ENCODE measurements around the gene PITPNC1. TPM values are rescaled to one million over a fixed set of nuclear protein-coding genes. Genes with fewer than 3 reads are reported as not detected.
A peak's percentile ranks its signal among the peaks of the same experiment; 100 is the strongest.
"Not testable (repeated sequence)": the region's sequence is repeated elsewhere in the genome, so short reads cannot be mapped to it uniquely, and the experiment has no call there.

PITPNC1 gene
- total RNA-seq, 2 experiments from 2014 or later, result 44.9 to 67.6 TPM

- Mint-ChIP-seq H3K36me3 (peaks cover 3% of the 10 kb centered on the region), H3K9me3 (ENCODE audit: low read depth) (no peaks in the 10 kb centered on the region), H3K4me1 (peaks cover 10% of the 10 kb centered on the region), H3K27me3 (peaks cover 2% of the 10 kb centered on the region), H3K27ac (no peak overlapping the region), H3K4me3 (no peak overlapping the region)
- CTCF ChIA-PET, result no interaction called here
- no peak for ATAC-seq
- no peak for DNase-seq
Measured at GRCh38 chr17:67713169-67713568, 336.1 kb downstream of the PITPNC1 start.

GRCh38 chr17:67716405-67716798 is 339.3 kb downstream of the PITPNC1 start:
- CTCF ChIA-PET, result interaction anchor here (1.2 to 4.5 kb wide), 3 partner anchors 8 to 342 kb away, joined by 4 to 31 read pairs (median 10); no protein-coding TSS in a partner anchor
- ATAC-seq, result no peak
- peaks cover 13% of the 10 kb centered on the region for H3K36me3 Mint-ChIP-seq
- H3K27ac Mint-ChIP-seq, result peak overlapping the region; percentile 95
- peaks cover 29% of the 10 kb centered on the region for H3K4me1 Mint-ChIP-seq
- H3K9me3 Mint-ChIP-seq (ENCODE audit: low read depth), result no peaks in the 10 kb centered on the region
- H3K27me3 Mint-ChIP-seq, result no peaks in the 10 kb centered on the region
- H3K4me3 Mint-ChIP-seq, result peak overlapping the region; percentile 94
- no peak for DNase-seq

- peak; percentile 2 for ATAC-seq
- Mint-ChIP-seq H3K27ac (peak overlapping the region; percentile 95), H3K36me3 (peaks cover 21% of the 10 kb centered on the region), H3K27me3 (no peaks in the 10 kb centered on the region), H3K4me3 (peak overlapping the region; percentile 94), H3K4me1 (peaks cover 32% of the 10 kb centered on the region), H3K9me3 (ENCODE audit: low read depth) (no peaks in the 10 kb centered on the region)
- DNase-seq, result no peak
- CTCF ChIA-PET, result interaction anchor here (0.6 to 4.5 kb wide), 11 partner anchors 9 to 349 kb away, joined by 3 to 31 read pairs (median 4); partner anchors contain the start of gene BPTF
Measured at GRCh38 chr17:67717192-67717623, 340.1 kb downstream of the PITPNC1 start.

GRCh38 chr17:67717624-67718324 is 340.7 kb downstream of the PITPNC1 start, which contains the start of gene NOL11:
Gene NOL11, plus strand, starts transcription at chr17:67717936. Its CDS starts 12 bp downstream, at chr17:67717948.
- ATAC-seq, result peak; percentile 98
- peak; percentile 100 for DNase-seq
- H3K36me3 Mint-ChIP-seq, result peaks cover 22% of the 10 kb centered on the region
- CTCF ChIA-PET, result interaction anchor here (0.6 to 4.5 kb wide), 13 partner anchors 9 to 349 kb away, joined by 3 to 31 read pairs (median 4); partner anchors contain the start of gene BPTF
- H3K27me3 Mint-ChIP-seq, result no peaks in the 10 kb centered on the region
- peak within 1 kb of the TSS; percentile 95 for H3K27ac Mint-ChIP-seq
- H3K9me3 Mint-ChIP-seq (ENCODE audit: low read depth), result no peaks in the 10 kb centered on the region
- H3K4me1 Mint-ChIP-seq, result peaks cover 32% of the 10 kb centered on the region
- H3K4me3 Mint-ChIP-seq, result peak within 1 kb of the TSS; percentile 94

GRCh38 chr17:67718325-67718941 is 341.4 kb downstream of the PITPNC1 start:
- CTCF ChIA-PET, result interaction anchor here (0.8 to 4.5 kb wide), 10 partner anchors 9 to 350 kb away, joined by 3 to 31 read pairs (median 5); partner anchors contain the start of gene BPTF
- peaks cover 32% of the 10 kb centered on the region for H3K4me1 Mint-ChIP-seq
- H3K27me3 Mint-ChIP-seq, result no peaks in the 10 kb centered on the region
- peaks cover 22% of the 10 kb centered on the region for H3K36me3 Mint-ChIP-seq
- peak; percentile 2 for ATAC-seq
- DNase-seq, result no peak
- peak overlapping the region; percentile 94 for H3K4me3 Mint-ChIP-seq
- H3K27ac Mint-ChIP-seq, result peak overlapping the region; percentile 95
- no peaks in the 10 kb centered on the region for H3K9me3 Mint-ChIP-seq (ENCODE audit: low read depth)

GRCh38 chr17:67725373-67725791 is 348.3 kb downstream of the PITPNC1 start:
- ATAC-seq (no peak), DNase-seq (no peak)
- Mint-ChIP-seq H3K9me3 (ENCODE audit: low read depth) (no peaks in the 10 kb centered on the region), H3K36me3 (peaks cover 59% of the 10 kb centered on the region), H3K27ac (peak overlapping the region; percentile 40), H3K4me1 (peaks cover 17% of the 10 kb centered on the region), H3K4me3 (no peak overlapping the region), H3K27me3 (no peaks in the 10 kb centered on the region)
- CTCF ChIA-PET, result no interaction called here

GRCh38 chr17:67725807-67726206 is 348.7 kb downstream of the PITPNC1 start:
- no peaks in the 10 kb centered on the region for H3K9me3 Mint-ChIP-seq (ENCODE audit: low read depth)
- CTCF ChIA-PET, result no interaction called here
- H3K36me3 Mint-ChIP-seq, result peaks cover 61% of the 10 kb centered on the region
- no peak overlapping the region for H3K4me3 Mint-ChIP-seq
- ATAC-seq (no peak), DNase-seq (no peak)
- no peak overlapping the region for H3K27ac Mint-ChIP-seq
- peaks cover 14% of the 10 kb centered on the region for H3K4me1 Mint-ChIP-seq
- no peaks in the 10 kb centered on the region for H3K27me3 Mint-ChIP-seq

GRCh38 chr17:67727152-67728039 is 350.3 kb downstream of the PITPNC1 start:
- not testable (repeated sequence) for H3K9me3 Mint-ChIP-seq (ENCODE audit: low read depth); H3K4me1 Mint-ChIP-seq; ATAC-seq; H3K27me3 Mint-ChIP-seq; H3K27ac Mint-ChIP-seq; H3K4me3 Mint-ChIP-seq; DNase-seq
- peaks cover 61% of the 10 kb centered on the region for H3K36me3 Mint-ChIP-seq
- CTCF ChIA-PET, result interaction anchor here (1.3 kb wide), 1 partner anchor 9 kb away, joined by 5 read pairs; no protein-coding TSS in a partner anchor

- DNase-seq (no peak), ATAC-seq (no peak)
- Mint-ChIP-seq H3K36me3 (peaks cover 67% of the 10 kb centered on the region), H3K27ac (no peak overlapping the region), H3K4me3 (no peak overlapping the region), H3K9me3 (ENCODE audit: low read depth) (no peaks in the 10 kb centered on the region), H3K4me1 (peaks cover 20% of the 10 kb centered on the region), H3K27me3 (no peaks in the 10 kb centered on the region)
- CTCF ChIA-PET, result interaction anchor here (1.1 kb wide), 1 partner anchor 9 kb away, joined by 3 read pairs; no protein-coding TSS in a partner anchor
Measured at GRCh38 chr17:67729903-67730302, 352.8 kb downstream of the PITPNC1 start.

- Mint-ChIP-seq H3K4me1 (peaks cover 17% of the 10 kb centered on the region), H3K9me3 (ENCODE audit: low read depth) (no peaks in the 10 kb centered on the region), H3K27me3 (no peaks in the 10 kb centered on the region), H3K27ac (no peak overlapping the region), H3K4me3 (no peak overlapping the region), H3K36me3 (peaks cover 63% of the 10 kb centered on the region)
- ATAC-seq (no peak), DNase-seq (no peak)
- CTCF ChIA-PET, result no interaction called here
Measured at GRCh38 chr17:67730731-67731130, 353.6 kb downstream of the PITPNC1 start.

GRCh38 chr17:67733449-67733848 is 356.4 kb downstream of the PITPNC1 start:
- Mint-ChIP-seq H3K4me1 (peaks cover 15% of the 10 kb centered on the region), H3K27ac (peak overlapping the region; percentile 20), H3K4me3 (no peak overlapping the region), H3K27me3 (no peaks in the 10 kb centered on the region), H3K36me3 (peaks cover 70% of the 10 kb centered on the region), H3K9me3 (ENCODE audit: low read depth) (no peaks in the 10 kb centered on the region)
- ATAC-seq (no peak), DNase-seq (no peak)
- CTCF ChIA-PET, result no interaction called here

GRCh38 chr17:67737145-67737544 is 360.1 kb downstream of the PITPNC1 start:
- Mint-ChIP-seq H3K36me3 (peaks cover 52% of the 10 kb centered on the region), H3K27ac (no peak overlapping the region), H3K4me1 (peaks cover 11% of the 10 kb centered on the region)

GRCh38 chr17:67742025-67742424 is 364.9 kb downstream of the PITPNC1 start:
- Mint-ChIP-seq H3K4me3 (no peak overlapping the region), H3K4me1 (no peaks in the 10 kb centered on the region), H3K9me3 (ENCODE audit: low read depth) (no peaks in the 10 kb centered on the region), H3K27me3 (no peaks in the 10 kb centered on the region), H3K36me3 (peaks cover 46% of the 10 kb centered on the region), H3K27ac (no peak overlapping the region)
- DNase-seq (no peak), ATAC-seq (no peak)
- CTCF ChIA-PET, result no interaction called here

More at GRCh38 chr17:67737145-67737544, 360.1 kb downstream of the PITPNC1 start:
- DNase-seq, result no peak
- Mint-ChIP-seq H3K27me3 (no peaks in the 10 kb centered on the region), H3K9me3 (ENCODE audit: low read depth) (no peaks in the 10 kb centered on the region), H3K4me3 (no peak overlapping the region)
- ATAC-seq, result no peak
- CTCF ChIA-PET, result no interaction called here
